PC-9 (cell line): ENCODE measurements around the gene NFKBIA. TPM values are rescaled to one million over a fixed set of nuclear protein-coding genes. Genes with fewer than 3 reads are reported as not detected.

Experiments used
- BruUV-seq: library from RNA; stranded (reverse); fragments of 400-500 nt; replicated peaks from 2 replicates; lab custom pipeline; 2021; lab: Mats Ljungman, UMichigan
- CTCF ChIA-PET: fragments of 300-600 bp; sonication (Branson Sonifier 250); formaldehyde crosslinking; loops from one replicate; lab custom pipeline; 2022; ENCODE audit warnings: antibody characterized with exemption; lab: Charles Lee
- POLR2A ChIA-PET: fragments of 300-600 bp; sonication (Branson Sonifier 250); formaldehyde crosslinking; loops from one replicate; lab custom pipeline; 2022; ENCODE audit warnings: antibody characterized with exemption; ENCODE audit not compliant: unreplicated experiment; lab: Charles Lee
- DNase-seq, 2 experiments: peaks; one replicate each; pipeline versions ENCODE4 v3.0.0 to v3.0.0-alpha.2; 2015 to 2022; ENCODE audit warnings: mixed read lengths in 1 of 2
- H2AFZ ChIP-seq: fragments of 200-600 bp; sonication (generic); 2 replicates; pipeline ENCODE4 v1.8.1; 2017; ENCODE audit warnings: antibody characterized with exemption
- H3F3A ChIP-seq: fragments of 200-600 bp; sonication (generic); 2 replicates; pipeline ENCODE4 v1.8.1; 2017; ENCODE audit warnings: antibody characterized with exemption, mild to moderate bottlenecking, low read depth; ENCODE audit not compliant: insufficient read depth
- H3K27ac ChIP-seq: fragments of 200-600 bp; sonication (generic); 2 replicates; pipeline ENCODE4 v1.6.1; 2016; ENCODE audit warnings: mixed run types
- H3K27me3 ChIP-seq: fragments of 200-600 bp; sonication (generic); 2 replicates; pipeline ENCODE4 v1.6.1; 2016; ENCODE audit warnings: low read depth, mixed run types; ENCODE audit not compliant: insufficient read depth
- H3K36me3 ChIP-seq: fragments of 200-600 bp; sonication (generic); 2 replicates; pipeline ENCODE4 v1.6.1; 2016; ENCODE audit warnings: low read depth, mixed run types
- H3K4me1 ChIP-seq: fragments of 200-600 bp; sonication (generic); replicated peaks from 2 replicates; pipeline ENCODE4 v1.6.1; 2016; ENCODE audit warnings: mixed run types; ENCODE audit not compliant: insufficient read depth
- H3K4me2 ChIP-seq: fragments of 200-600 bp; sonication (generic); 2 replicates; pipeline ENCODE4 v1.6.1; 2017; ENCODE audit warnings: mixed run types
- H3K4me3 ChIP-seq: fragments of 200-600 bp; sonication (generic); 2 replicates; pipeline ENCODE4 v1.6.1; 2016; ENCODE audit warnings: mixed run types
- H3K79me2 ChIP-seq: fragments of 200-600 bp; sonication (generic); 2 replicates; pipeline ENCODE4 v1.6.1; 2017; ENCODE audit warnings: low read depth, mixed run types
- H3K9me2 ChIP-seq: fragments of 200-600 bp; sonication (generic); 2 replicates; pipeline ENCODE4 v1.8.1; 2017; ENCODE audit warnings: mild to moderate bottlenecking; ENCODE audit not compliant: insufficient read depth
- H3K9me3 ChIP-seq: fragments of 200-600 bp; sonication (generic); 2 replicates; pipeline ENCODE4 v1.8.1; 2016; ENCODE audit warnings: low read depth; ENCODE audit not compliant: insufficient read depth
- H4K20me1 ChIP-seq: fragments of 200-600 bp; sonication (generic); 2 replicates; pipeline ENCODE4 v1.8.1; 2017; ENCODE audit not compliant: insufficient read depth
- CTCF ChIP-seq: fragments of 200-600 bp; sonication (generic); conservative IDR thresholded peaks from 2 replicates; pipeline ENCODE4 v1.6.1; 2017; ENCODE audit warnings: mixed run types, antibody characterized with exemption, mild to moderate bottlenecking, moderate library complexity
- EZH2 ChIP-seq: fragments of 200-600 bp; sonication (generic); IDR thresholded peaks from 2 replicates; pipeline ENCODE4 v1.8.0; 2017; ENCODE audit warnings: antibody characterized with exemption, low read depth
- intact Hi-C: fragments of 100-400 bp; cut with micrococcal nuclease; formaldehyde crosslinking; loops from one replicate; pipeline ENCODE4 v1.10.0; 2022; ENCODE audit not compliant: unreplicated experiment
- total RNA-seq: library from RNA; stranded (reverse); gene quantifications from 2 replicates; pipeline ENCODE4 v1.2.3, GENCODE V29; 2021

NFKBIA gene
- total RNA-seq, 1 experiment from 2014 or later, result 34.8 TPM

DNA sequence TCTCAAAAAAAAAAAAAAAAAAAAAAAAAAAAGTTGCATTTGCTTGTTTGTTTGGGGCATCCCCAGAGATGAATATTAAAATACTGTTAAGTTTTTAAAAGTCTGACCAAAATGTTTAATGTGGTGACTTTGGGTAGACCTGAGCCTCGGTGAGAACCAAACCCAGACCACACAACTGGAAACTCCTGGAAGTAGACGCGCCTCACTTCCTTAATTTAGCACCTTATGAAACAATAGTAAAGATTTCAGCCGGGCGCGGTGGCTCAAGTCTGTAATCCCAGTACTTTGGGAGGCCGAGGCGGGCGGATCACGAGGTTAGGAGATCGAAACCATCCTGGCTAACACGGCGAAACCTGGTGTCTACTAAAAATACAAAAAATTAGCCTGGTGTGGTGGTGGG is 9.3 kb downstream of the NFKBIA start:
- ChIA-PET CTCF (no interaction called here), POLR2A (no interaction called here)
- no peak overlapping the region for H3K4me3 ChIP-seq
- peaks cover 30% of the 10 kb centered on the region; the same call in 1 of the 2 replicates for H3F3A ChIP-seq
- no TSS peak for BruUV-seq
- H3K36me3 ChIP-seq, result no peaks in the 10 kb centered on the region
- TF ChIP-seq CTCF (no peak), EZH2 (no peak)
- H3K79me2 ChIP-seq, result no peaks in the 10 kb centered on the region
- no peaks in the 10 kb centered on the region for H3K9me2 ChIP-seq
- H2AFZ ChIP-seq, result no peak overlapping the region
- H3K9me3 ChIP-seq, result no peaks in the 10 kb centered on the region
- H3K27ac ChIP-seq, result no peak overlapping the region
- DNase-seq, result no peak
- peaks cover 20% of the 10 kb centered on the region for H3K4me1 ChIP-seq
- H3K4me2 ChIP-seq, result no peak overlapping the region
- intact Hi-C loops, result no loop called here
- H3K27me3 ChIP-seq, result no peaks in the 10 kb centered on the region
- H4K20me1 ChIP-seq, result no peaks in the 10 kb centered on the region

DNA sequence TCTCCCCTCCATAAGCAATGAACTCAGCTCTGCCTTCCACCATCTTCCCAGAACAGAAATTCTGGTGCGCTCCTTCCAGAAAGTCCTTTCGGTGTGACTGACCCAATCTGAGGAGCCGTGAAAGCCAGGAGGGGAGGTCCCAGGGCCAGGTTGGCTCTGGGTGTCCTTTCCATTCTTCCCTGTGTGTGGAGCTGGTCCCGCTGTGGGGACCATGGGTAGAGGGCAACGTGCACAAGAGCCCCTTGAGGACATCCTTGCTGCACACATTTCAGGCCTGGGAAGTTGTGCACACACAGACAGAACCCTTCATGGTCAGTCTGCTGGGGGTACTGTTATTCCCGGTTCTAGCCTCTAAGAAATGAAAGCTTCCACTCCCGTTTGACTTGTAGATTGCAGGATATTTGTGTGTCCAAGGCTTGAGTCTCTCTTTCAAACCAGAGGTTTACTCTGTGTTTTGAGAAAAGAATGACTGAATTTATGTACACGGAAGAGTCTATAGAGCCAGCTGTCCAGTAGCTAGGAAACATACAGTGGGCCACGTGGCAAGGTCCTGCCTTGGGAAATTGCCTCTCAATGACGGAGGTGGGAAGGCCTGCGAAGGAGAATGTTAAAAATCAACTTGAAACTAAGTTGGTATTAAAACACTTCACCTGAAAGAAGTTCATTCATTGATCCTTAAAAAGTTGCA is 10.1 kb downstream of the NFKBIA start:
- Histone ChIP-seq H3K4me1 (peaks cover 20% of the 10 kb centered on the region), H3K79me2 (no peaks in the 10 kb centered on the region), H3K36me3 (no peaks in the 10 kb centered on the region), H3K4me2 (no peak overlapping the region), H3K9me2 (no peaks in the 10 kb centered on the region), H3K9me3 (no peaks in the 10 kb centered on the region), H4K20me1 (no peaks in the 10 kb centered on the region), H3K27ac (no peak overlapping the region), H3F3A (peaks cover 23% of the 10 kb centered on the region; the same call in 1 of the 2 replicates), H3K27me3 (no peaks in the 10 kb centered on the region), H3K4me3 (no peak overlapping the region), H2AFZ (no peak overlapping the region)
- no peak for TF ChIP-seq EZH2
- TF ChIP-seq CTCF, result no peak
- ChIA-PET POLR2A (interaction anchor here (0.6 kb wide), 1 partner anchor 20 kb away, joined by 4 read pairs; no protein-coding TSS in a partner anchor), CTCF (no interaction called here)
- no peak for DNase-seq
- BruUV-seq, result no TSS peak
- intact Hi-C loops, result no loop called here

DNA sequence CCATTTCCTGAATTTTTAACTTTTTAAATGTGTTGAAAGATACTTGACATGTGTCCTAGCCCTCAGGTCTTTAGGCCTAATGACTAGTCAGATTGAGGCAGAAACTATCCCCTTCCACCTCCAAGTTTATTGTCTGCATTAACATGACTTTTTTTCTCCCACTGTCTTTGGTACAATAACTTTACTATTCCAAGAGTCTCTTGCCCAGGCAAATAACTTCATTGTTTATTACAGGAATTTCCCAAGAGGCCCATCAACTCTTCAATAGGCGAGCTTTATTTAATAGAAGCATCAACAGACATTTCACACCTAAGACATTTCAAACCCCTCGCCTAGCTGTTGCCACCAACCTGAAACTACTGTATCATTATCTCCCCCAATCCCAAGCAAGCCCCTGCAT is 10.7 kb downstream of the NFKBIA start:
- H3K9me2 ChIP-seq, result no peaks in the 10 kb centered on the region
- H3K27me3 ChIP-seq, result no peaks in the 10 kb centered on the region
- peaks cover 17% of the 10 kb centered on the region; the same call in 1 of the 2 replicates for H3F3A ChIP-seq
- no peak overlapping the region for H3K27ac ChIP-seq
- POLR2A ChIA-PET, result interaction anchor here (0.6 kb wide), 1 partner anchor 62 kb away, joined by 14 read pairs; no protein-coding TSS in a partner anchor
- H3K36me3 ChIP-seq, result no peaks in the 10 kb centered on the region
- no peak for DNase-seq
- no TSS peak for BruUV-seq
- H3K4me1 ChIP-seq, result peaks cover 20% of the 10 kb centered on the region
- no peak overlapping the region for H3K4me3 ChIP-seq
- H3K4me2 ChIP-seq, result no peak overlapping the region
- TF ChIP-seq CTCF (no peak), EZH2 (no peak)
- H3K9me3 ChIP-seq, result no peaks in the 10 kb centered on the region
- no peaks in the 10 kb centered on the region for H3K79me2 ChIP-seq
- CTCF ChIA-PET, result no interaction called here
- no peak overlapping the region for H2AFZ ChIP-seq
- intact Hi-C loops, result no loop called here
- no peaks in the 10 kb centered on the region for H4K20me1 ChIP-seq
